ENCODE results near the gene C4orf33.
A peak's percentile ranks its signal among the peaks of the same experiment; 100 is the strongest.
"Not testable (repeated sequence)": the region's sequence is repeated elsewhere in the genome, so short reads cannot be mapped to it uniquely, and the experiment has no call there.

C4orf33 gene, protein sequence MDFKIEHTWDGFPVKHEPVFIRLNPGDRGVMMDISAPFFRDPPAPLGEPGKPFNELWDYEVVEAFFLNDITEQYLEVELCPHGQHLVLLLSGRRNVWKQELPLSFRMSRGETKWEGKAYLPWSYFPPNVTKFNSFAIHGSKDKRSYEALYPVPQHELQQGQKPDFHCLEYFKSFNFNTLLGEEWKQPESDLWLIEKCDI

DNA sequence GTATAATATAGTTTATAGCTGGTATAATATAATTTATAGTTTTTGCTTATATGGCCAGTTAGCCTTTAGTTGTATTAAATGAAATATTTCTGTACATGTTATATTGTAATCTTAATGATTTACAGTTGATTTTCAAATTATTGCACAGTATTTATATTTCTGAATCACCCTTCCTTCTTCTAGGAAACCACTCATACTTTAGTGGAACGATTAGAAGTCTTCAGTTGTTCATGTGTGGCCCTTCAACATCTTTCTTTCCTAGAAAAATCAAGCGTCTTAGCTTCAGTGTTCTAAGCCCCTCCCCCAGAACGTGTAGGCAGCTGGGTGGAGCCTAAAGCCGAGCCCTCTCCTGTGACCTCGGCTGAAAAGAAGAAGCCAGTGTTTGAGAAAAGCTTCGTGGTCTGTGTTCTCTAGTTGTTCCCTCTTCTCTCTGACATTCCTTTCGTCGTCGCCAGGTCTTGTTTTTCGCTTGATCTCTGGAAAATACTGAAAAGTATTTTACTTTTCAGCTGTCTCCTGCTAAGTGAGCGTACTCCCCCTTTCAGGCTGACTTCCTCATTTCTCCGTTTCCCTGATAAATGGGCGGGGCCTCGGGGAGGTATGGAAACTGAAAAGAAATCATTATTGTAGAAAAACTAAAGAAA, at the start of gene C4orf33:
Gene C4orf33 (plus strand): TSS at position 342 of the 644 bp plus-strand sequence. CDS start 6,459 bp downstream, outside the sequence.
- peak; percentile 39 to 55 for DNase-seq

- DNase-seq = no peak
Observed at GRCh38 chr4:129059028-129059427, 36.9 kb upstream of the C4orf33 start.

- no peak for DNase-seq
Observed at GRCh38 chr4:129062580-129062979, 33.4 kb upstream of the C4orf33 start.

- DNase-seq = no peak
Observed at GRCh38 chr4:129063640-129064039, 32.3 kb upstream of the C4orf33 start.

DNA sequence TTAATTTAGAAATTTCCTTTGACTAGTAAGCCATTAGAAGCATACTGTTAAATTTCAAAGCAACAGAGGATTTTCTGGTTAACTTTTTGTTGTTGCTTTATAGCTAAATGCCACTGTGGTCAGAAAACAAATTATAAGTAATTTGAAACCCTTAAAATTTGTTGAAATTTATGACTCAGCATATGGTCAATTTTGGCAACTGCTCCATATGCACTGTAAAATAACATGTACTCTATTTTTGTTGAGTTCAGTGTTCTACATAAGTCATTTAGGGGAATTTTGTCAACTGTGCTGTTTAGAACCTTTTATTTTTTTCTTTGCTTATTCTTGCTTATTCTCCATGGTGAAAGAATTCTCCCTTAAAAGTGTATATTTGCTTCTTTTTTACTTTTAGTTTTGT, 31.2 kb upstream of the C4orf33 start:
- no peak for DNase-seq

DNA sequence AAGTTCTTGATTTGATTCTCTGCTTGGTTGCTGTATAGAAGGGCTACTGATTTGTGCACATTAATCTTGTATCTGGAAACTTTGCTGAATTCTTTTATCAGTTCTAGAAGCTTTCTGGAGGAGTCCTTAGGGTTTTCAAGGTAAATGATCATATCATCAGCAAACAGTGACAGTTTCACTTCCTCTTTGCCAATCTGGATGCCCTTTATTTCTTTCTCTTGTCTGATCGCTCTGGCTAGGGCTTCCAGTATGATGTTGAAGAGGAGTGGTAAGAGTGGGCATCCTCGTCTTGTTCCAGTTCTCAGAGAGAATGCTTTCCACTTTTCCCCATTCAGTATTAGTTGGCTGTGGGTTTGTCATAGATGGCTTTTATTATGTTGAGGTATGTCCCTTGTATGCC, 26.4 kb upstream of the C4orf33 start:
- not testable (repeated sequence) for DNase-seq

DNA sequence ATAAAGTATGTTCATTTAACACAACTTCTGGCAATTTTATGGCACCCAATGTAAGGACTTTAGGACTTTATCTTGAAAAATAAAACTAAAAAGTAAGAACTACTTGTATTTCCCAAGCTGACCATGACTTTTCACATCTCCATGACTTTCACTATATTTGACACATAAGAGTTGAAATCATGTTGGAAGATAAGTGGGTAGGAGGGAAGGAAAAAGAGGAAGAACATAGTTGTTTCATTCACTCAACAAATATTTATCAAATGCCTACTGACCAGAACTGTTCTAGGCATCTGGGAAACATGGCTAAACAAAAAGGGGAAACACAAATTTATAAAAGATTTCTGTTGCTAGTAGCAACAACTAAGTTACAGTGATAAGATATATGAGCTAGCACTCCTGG, 18.6 kb upstream of the C4orf33 start:
- DNase-seq = no peak

DNA sequence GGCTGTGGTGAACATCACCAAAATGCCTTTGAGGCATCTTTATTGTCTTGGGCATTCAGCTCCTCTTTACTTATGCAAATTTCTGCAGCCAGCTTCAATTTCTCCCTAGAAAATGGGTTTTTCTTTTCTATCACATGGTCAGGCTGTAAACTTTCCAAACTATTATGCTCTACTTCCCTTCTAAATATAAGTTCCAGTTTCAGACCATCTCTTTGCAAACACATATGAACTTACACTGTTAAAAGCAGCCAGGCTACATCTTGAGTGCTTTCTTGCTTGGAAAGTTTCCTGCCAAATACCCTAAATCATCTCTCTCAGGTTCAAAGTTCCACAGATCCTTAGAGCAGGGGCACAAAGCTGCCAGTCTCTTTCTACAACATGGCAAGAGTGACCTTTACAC, 15.8 kb upstream of the C4orf33 start:
- DNase-seq = no peak

DNA sequence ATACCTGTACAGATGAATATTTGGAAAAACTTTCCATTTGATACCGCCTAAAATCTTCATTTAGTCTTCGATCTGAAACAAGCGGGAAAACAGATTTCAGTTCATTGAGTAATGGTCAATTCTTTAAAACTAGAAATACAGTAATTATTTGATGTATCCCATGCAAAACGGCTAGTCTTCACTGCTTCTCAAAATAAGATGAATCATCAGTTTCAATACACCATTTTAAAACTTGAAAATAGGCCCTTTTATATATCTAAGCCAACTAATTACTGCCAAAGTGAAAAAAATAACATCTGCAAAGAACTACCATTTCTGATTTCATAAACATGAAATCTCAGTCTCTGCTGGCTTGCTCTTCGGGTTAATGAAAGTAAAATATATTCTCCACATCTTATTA, 13.7 kb upstream of the C4orf33 start:
- no peak for DNase-seq

DNA sequence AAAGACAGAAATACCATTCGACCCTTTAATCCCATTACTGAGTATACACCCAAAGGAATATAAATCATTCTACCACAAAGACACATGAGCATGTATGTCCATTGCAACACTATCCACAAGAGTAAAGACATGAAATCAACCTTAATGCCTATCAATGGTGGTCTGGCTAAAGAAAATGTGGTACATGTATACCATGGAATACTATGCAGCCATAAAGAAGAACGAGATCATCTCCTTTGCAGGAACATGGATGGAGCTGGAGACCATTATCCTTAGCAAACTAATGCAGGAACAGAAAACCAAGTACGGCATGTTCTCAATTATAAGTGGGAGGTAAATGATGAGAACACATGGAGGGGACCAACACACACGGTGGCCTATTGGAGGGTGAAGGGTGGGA, 10.5 kb upstream of the C4orf33 start:
- no peak for DNase-seq

GRCh38 chr4:129087516-129087915, 8.4 kb upstream of the C4orf33 start:
- DNase-seq = no peak

DNA sequence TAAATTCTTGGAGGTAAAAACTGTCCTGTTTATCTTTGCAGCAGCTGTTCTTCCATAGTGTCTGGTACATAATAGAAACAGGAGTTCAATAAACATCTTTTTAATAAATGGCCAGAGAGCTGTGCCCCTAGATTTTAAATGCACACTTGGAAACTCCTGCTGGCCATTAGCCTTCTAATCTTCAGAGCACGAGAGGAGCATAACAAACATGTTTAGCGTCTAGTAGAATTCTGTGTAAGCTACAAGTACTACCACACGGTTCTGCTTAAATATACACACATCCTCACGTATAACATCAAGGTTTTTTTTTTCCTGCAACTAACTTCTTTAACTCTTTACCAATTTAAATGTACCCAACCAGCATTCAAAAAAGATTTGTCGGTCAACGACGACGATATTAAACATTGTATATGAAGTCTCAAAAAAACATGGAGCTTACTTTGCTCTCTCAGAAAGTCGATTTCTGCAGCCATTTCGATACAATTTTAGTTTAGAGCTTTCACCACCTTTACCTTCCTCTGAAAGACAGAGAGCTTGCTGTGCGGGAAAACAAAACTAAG, 3.2 kb upstream of the C4orf33 start:
- DNase-seq = peak in 1 of 2 experiments; percentile 15

DNA sequence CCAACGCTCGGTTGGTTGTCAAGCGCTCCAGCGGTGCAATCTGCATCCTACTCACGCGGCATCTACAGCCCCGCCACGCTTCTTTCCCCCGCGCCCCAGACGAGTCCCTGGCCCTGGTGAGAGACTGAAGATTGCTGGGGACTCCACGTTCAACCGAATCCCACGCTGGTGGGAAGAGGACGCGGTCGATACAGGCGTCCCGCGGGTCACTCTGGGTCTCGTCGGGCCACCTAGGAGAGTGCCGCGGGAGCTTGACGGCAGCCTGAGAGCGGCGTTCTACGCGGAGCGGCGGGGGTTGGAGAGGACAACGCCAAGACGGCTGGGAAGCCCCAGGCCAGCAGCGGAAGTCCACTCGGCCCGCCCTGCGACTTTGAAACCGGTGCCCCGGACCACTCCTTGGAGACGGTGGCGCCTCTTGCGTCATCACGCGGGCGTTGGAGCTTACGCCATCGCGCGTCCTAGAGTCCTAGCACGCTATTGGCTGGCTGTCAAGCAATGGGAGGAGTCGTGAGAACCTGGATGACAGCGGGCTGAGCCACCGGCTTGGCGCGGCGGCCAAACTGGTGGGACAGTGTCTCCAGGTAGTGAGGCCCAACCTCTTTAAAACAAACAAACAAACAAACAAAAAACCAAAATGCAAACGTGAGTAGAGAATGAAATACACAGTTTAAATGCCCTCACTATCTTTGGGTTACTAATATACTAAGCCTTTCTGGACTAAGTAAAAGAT, 2.6 kb upstream of the C4orf33 start, which contains the start of gene SCLT1:
Gene SCLT1 (minus strand): TSS at position 349 of the 730 bp plus-strand sequence. CDS start 436 bp downstream, outside the sequence.
- DNase-seq = peak; percentile 95 to 98

DNA sequence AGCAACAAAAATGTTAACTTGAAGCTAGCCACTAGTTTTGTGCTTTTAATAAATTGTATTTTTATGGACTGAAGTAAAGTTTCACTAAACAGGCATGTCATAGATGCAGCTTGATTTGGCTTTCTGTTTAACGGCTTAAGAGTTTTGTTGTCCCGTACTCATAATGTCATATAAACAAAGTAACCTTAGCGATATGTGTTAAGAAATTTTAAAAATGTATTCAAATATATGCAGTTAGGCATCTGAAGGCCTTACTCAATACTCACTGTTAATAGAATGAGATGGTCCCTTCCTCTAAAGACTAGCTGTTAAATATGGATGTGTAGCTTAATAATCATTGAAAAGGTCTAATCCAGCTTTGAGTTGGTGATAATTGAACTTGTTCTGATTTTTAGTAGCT, 1.6 kb upstream of the C4orf33 start:
- DNase-seq = no peak

DNA sequence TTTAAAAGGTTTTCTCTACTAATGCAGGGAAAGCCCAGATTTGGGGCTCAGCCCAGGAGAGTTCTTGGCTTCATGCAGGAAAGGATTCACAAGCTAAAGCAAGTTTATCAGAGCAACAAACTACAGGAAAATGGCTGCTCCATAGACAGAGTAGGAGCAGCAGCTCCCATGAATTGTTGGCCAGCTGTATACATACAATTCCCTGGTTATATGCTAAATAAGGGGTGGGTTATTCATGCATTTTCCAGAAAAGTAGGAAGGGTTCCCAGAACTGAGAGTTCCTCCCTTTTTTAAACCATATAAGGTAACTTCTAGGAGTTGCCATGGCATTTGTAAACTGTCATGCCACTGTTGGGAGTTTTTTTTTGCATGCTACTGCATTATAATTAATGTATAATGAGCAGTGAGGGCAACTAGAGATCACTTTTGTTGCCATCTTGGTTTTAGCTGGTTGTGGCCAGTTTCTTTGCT, 2.6 kb downstream of the C4orf33 start:
- no peak for DNase-seq

GRCh38 chr4:129109965-129110824, 14.2 kb downstream of the C4orf33 start:
- no peak for DNase-seq

DNA sequence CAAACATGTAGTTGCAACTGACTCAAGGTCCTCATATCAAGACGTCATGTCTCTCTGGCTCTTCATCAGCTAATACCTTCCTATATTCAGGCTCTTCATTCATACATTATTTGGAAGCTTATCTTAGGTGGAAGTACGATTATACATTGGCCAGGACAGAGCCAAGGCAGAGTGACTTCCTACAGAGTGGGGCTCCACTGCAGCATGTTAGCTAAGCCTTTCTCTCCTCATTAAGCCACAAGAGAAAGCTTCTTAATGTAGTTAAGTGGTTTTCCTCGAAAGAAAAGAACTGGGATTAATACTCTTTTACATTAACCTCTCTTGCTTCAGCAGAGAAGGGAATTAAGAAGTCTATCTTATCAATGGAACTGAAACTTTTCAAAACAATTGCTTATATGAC, 15.0 kb downstream of the C4orf33 start:
- DNase-seq = no peak

GRCh38 chr4:129111919-129112318, 16.0 kb downstream of the C4orf33 start:
- DNase-seq = no peak

- no peak for DNase-seq
Observed at GRCh38 chr4:129113434-129113833, 17.5 kb downstream of the C4orf33 start.

DNA sequence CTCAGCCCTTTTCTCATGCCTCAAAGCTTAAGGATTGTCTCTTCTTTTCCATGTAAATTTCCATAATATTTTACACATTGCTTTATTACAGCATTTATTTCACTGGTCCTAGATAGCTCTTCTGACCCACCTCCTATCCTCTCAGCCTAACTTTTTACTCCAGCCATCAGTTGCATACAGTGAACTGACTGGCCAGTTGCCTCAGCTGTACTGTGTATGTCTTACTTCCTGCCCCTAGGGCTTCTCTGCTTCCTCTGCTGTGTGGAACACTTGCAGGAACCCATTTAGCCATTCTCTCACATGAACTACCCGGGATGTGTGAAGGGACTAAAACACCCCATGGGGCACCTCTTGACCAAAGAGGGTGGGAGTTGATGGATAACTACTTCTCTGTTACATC, 18.0 kb downstream of the C4orf33 start:
- no peak for DNase-seq

DNA sequence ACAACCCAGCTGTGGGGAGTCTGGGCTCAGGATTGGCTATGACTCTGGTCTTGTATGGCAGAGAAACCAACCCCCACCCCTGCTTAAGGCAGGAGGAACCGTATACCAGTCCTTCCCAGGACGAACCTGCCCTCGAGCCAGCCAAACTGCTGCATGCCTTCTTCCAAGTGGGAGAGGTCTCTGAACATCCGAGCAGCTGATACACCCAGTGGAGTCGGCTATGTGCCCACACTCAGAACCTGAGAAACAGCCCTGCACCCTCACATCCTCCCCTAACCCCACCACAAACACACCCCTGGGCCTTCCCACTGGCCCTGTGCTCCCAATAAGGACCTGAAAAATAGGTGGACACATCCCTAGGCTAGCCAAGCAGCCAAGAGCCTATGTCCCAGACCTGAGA, 21.8 kb downstream of the C4orf33 start:
- DNase-seq = no peak

GRCh38 chr4:129126614-129127013, 30.7 kb downstream of the C4orf33 start:
- not testable (repeated sequence) for DNase-seq

DNA sequence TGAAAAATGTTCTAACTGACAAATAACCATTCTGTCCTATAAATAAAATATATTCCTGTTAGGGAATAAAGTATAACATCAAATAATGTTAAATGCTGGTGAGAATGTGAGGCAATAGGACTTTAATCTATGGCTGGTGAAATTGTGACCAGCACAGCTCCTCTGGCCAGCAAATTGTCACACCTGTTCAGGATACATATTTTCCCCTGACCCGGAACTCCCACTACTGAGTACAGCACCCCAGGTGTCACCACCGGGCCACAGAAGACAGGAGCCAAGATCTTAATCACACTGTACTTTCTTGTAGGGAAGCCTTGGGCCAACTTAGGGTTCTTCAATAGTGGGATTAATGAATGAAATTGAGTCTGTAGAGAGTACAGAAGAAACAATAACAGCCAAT, 33.2 kb downstream of the C4orf33 start:
- DNase-seq = no peak

All from NCI-H2081 (cell line).